Cortex of kidney (tissue), 1 donor: ENCODE data around the gene STRA8.
"Not testable (repeated sequence)": the region's sequence is repeated elsewhere in the genome, so short reads cannot be mapped to it uniquely, and the experiment has no call there.

Experiments used
- DNase-seq: peaks from one replicate; lab custom pipeline; 2025; lab: John Stamatoyannopoulos, UW

The STRA8 gene

GRCh38 chr7:135205850-135206249 lies 27.8 kb upstream of the STRA8 start:
- no peak for DNase-seq

GRCh38 chr7:135206941-135207391 lies 26.7 kb upstream of the STRA8 start:
- DNase-seq = no peak

GRCh38 chr7:135207406-135208101 lies 26.1 kb upstream of the STRA8 start:
- no peak for DNase-seq

- DNase-seq = no peak
Measured at GRCh38 chr7:135208102-135208793, 25.4 kb upstream of the STRA8 start.

GRCh38 chr7:135209225-135209834 lies 24.3 kb upstream of the STRA8 start:
- DNase-seq = no peak

GRCh38 chr7:135210888-135211178 lies 22.8 kb upstream of the STRA8 start:
- DNase-seq = no peak

- DNase-seq = peak; percentile 98
Measured at GRCh38 chr7:135211179-135211945, 22.3 kb upstream of the STRA8 start, which contains the start of gene WDR91. WDR91 (minus strand) TSS chr7:135211526; CDS start chr7:135211502, 24 bp downstream.

GRCh38 chr7:135211946-135212685 lies 21.5 kb upstream of the STRA8 start:
- not testable (repeated sequence) for DNase-seq

GRCh38 chr7:135213831-135214230 lies 19.8 kb upstream of the STRA8 start:
- DNase-seq = no peak

GRCh38 chr7:135215180-135215579 lies 18.5 kb upstream of the STRA8 start:
- no peak for DNase-seq

GRCh38 chr7:135215698-135216097 lies 17.9 kb upstream of the STRA8 start:
- no peak for DNase-seq

- DNase-seq = no peak
Measured at GRCh38 chr7:135217645-135218509, 15.8 kb upstream of the STRA8 start.

GRCh38 chr7:135224027-135224426 lies 9.6 kb upstream of the STRA8 start:
- DNase-seq = no peak

- no peak for DNase-seq
Measured at GRCh38 chr7:135231686-135232085, 2.0 kb upstream of the STRA8 start.

- DNase-seq = no peak
Measured at GRCh38 chr7:135232087-135232486, 1.6 kb upstream of the STRA8 start.

GRCh38 chr7:135232720-135233119 lies 918 bp upstream of the STRA8 start:
- DNase-seq = no peak

GRCh38 chr7:135234095-135234494 lies 457 bp downstream of the STRA8 start:
- not testable (repeated sequence) for DNase-seq

GRCh38 chr7:135234727-135235126 lies 1.1 kb downstream of the STRA8 start:
- no peak for DNase-seq

- no peak for DNase-seq
Measured at GRCh38 chr7:135235841-135236240, 2.2 kb downstream of the STRA8 start.

GRCh38 chr7:135236727-135237126 lies 3.1 kb downstream of the STRA8 start:
- DNase-seq = no peak
